Dermis microvascular lymphatic vessel endothelial cell (primary cell): ENCODE data around the gene CXorf49. TPM values are rescaled to one million over a fixed set of nuclear protein-coding genes. Genes with fewer than 3 reads are reported as not detected.
"Not testable (repeated sequence)": the region's sequence is repeated elsewhere in the genome, so short reads cannot be mapped to it uniquely, and the experiment has no call there.

ENCODE experiments used
- DNase-seq, 2 donors: peaks; one replicate each; pipeline versions ENCODE4 v3.0.0 to v3.0.0-alpha.2; 2010; ENCODE audit warnings: low read depth in 2 of 2
- total RNA-seq: library from RNA; depleted of rRNA; stranded (reverse); fragments of >200 nt; gene quantifications from 2 replicates; pipeline ENCODE4 v1.2.1, GENCODE V29; 2014

Gene CXorf49
- total RNA-seq, 1 donor from 2014 or later = not detected

GRCh38 chrX:71675636-71676035 is 42.4 kb downstream of the CXorf49 start:
- not testable (repeated sequence) for DNase-seq

- DNase-seq = no peak
Measured at GRCh38 chrX:71671938-71672337, 46.1 kb downstream of the CXorf49 start.

- no peak for DNase-seq
Measured at GRCh38 chrX:71671043-71671780, 46.9 kb downstream of the CXorf49 start.

GRCh38 chrX:71669947-71670346 is 48.1 kb downstream of the CXorf49 start:
- DNase-seq = peak in 1 of 2 donors; percentile 7

- no peak for DNase-seq
Measured at GRCh38 chrX:71669492-71669891, 48.6 kb downstream of the CXorf49 start.

- DNase-seq = no peak
Measured at GRCh38 chrX:71668248-71668595, 49.9 kb downstream of the CXorf49 start.

- no peak for DNase-seq
Measured at GRCh38 chrX:71667328-71668247, 50.5 kb downstream of the CXorf49 start, which contains the start of gene LOC101059915. Gene LOC101059915 (plus strand): TSS chrX:71667546.

GRCh38 chrX:71666240-71667223 is 51.6 kb downstream of the CXorf49 start:
- no peak for DNase-seq

GRCh38 chrX:71665747-71666146 is 52.3 kb downstream of the CXorf49 start:
- no peak for DNase-seq

GRCh38 chrX:71664889-71665491 is 53.1 kb downstream of the CXorf49 start:
- DNase-seq = no peak

Other genes starting within 250 kb of the CXorf49 start
- gene OGT, start 185.2 kb downstream of the CXorf49 start, total RNA-seq = 65.6 and 117 TPM in 2 replicates
- gene GCNA, start 139.8 kb downstream of the CXorf49 start, total RNA-seq = 0.51 and 1.3 TPM in 2 replicates
- gene CXCR3, start 99.8 kb downstream of the CXorf49 start, total RNA-seq = not detected in 2 replicates
- not detected in 2 replicates for gene CXorf49B, start 45.1 kb upstream of the CXorf49 start, total RNA-seq
- gene NHSL2, start 192.6 kb upstream of the CXorf49 start, total RNA-seq = 24.3 and 24.8 TPM in 2 replicates